ENCODE data around the gene NUCB1.
A peak's percentile ranks its signal among the peaks of the same experiment; 100 is the strongest.
"Not testable (repeated sequence)": the region's sequence is repeated elsewhere in the genome, so short reads cannot be mapped to it uniquely, and the experiment has no call there.

Gene NUCB1

DNA sequence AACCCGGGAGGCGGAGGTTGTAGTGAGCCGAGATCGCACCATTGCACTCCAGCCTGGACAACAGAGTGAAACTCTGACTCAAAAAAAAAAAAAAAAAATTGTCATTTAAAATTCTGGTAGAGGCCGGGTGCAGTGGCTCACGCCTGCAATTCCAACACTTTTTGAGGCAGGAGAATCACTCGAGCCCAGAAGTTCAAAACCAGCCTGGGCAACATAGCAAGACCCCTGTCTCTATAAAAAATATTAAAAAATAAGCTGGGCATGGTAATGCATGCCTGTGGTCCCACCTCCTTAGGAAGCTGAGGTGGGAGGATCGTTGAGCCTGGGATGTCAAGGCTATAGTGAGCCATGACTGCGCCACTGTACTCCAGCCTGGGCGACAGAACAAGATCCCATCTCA lies 6.2 kb downstream of the NUCB1 start:
- no peak for DNase-seq

GRCh38 chr19:48907671-48908070 lies 7.6 kb downstream of the NUCB1 start:
- no peak for DNase-seq

DNA sequence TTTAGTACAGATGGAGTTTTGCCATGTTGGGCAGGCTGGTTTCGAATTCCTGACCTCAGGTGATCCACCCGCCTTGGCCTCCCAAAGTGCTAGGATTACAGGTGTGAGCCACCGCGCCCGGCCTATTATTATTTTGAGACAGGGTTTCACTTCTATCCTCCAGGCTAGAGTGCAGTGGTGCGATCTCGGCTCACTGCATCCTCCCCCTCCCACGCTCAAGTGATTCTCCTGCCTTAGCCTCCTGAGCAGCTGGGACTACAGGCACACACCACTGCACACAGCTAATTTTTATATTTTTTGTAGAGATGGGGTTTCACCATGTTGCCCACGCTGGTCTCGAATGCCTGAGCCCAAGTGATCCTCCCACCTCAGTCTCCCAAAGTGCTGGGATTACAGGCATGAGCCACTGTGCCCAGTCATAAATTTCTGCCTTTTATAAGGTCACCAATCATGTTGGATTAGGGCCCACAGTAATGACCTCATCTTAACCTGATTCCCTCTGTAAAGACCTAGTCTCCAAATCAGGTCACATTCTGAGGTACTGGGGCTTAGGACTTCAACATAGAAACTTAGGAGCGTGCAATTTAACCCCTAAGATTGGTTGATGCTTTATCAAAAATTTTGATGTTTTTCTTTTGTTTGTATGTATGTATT lies 9.4 kb downstream of the NUCB1 start:
- DNase-seq, result not testable (repeated sequence)

GRCh38 chr19:48910803-48911202 lies 10.7 kb downstream of the NUCB1 start:
- DNase-seq, result no peak

- no peak for DNase-seq
These were observed 13.2 kb downstream of the NUCB1 start for GRCh38 chr19:48913114-48913889.

- no peak for DNase-seq
These were observed 14.1 kb downstream of the NUCB1 start for GRCh38 chr19:48914181-48914580.

DNA sequence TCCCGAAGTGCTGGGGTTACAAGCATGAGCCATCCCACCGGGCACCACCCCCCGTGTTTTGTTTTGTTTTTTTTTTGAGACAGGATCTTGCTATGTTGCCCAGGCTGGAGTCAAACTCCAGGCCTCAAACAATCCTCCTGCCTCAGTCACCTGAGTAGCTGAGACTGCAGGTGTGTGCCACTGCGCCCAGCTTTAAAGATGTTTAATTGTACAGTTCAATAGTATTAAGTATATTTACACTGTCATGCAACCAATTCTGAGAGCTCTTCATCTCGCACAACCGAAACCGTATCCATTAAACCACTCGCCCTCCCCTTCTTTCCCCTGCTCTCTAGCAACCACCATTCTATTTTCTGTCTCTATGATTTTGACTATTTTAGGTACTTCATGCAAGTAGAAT lies 15.6 kb downstream of the NUCB1 start:
- peak; percentile 47 for DNase-seq

- no peak for DNase-seq
These were observed 18.0 kb downstream of the NUCB1 start for GRCh38 chr19:48918071-48918470.

- DNase-seq, result no peak
These were observed 18.7 kb downstream of the NUCB1 start for GRCh38 chr19:48918801-48919247.

GRCh38 chr19:48919271-48919670 lies 19.2 kb downstream of the NUCB1 start:
- DNase-seq, result not testable (repeated sequence)

- DNase-seq, result no peak
These were observed 20.8 kb downstream of the NUCB1 start for GRCh38 chr19:48920949-48921348.

DNA sequence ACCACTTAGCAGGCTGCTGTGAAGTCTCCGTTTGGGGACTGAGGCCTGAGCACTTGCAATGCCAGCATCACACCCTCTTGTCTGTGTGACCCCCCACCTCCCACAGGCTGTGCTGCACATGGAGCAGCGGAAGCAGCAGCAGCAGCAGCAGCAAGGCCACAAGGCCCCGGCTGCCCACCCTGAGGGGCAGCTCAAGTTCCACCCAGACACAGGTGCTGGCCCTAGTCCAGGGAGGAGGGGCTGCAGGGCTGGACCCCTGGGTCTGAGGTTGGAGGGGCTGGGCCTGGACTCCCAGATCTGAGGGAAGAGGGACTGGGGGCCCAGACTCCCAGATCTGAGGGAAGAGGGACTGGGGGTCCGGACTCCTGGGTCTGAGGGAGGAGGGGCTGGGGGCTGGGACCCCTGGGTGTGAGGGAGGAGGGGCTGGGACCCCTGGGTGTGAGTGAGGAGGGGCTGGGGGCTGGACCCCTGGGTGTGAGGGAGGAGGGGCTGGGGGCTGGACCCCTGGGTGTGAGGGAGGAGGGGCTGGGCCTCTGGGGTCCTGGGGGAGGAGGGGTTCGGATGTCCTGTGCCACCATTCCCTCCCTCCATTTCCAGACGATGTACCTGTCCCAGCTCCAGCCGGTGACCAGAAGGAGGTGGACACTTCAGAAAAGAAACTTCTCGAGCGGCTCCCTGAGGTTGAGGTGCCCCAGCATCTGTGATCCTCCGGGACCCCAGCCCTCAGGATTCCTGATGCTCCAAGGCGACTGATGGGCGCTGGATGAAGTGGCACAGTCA lies 21.8 kb downstream of the NUCB1 start:
- no peak for DNase-seq

- DNase-seq, result no peak
These were observed 22.7 kb downstream of the NUCB1 start for GRCh38 chr19:48922548-48923490.

DNA sequence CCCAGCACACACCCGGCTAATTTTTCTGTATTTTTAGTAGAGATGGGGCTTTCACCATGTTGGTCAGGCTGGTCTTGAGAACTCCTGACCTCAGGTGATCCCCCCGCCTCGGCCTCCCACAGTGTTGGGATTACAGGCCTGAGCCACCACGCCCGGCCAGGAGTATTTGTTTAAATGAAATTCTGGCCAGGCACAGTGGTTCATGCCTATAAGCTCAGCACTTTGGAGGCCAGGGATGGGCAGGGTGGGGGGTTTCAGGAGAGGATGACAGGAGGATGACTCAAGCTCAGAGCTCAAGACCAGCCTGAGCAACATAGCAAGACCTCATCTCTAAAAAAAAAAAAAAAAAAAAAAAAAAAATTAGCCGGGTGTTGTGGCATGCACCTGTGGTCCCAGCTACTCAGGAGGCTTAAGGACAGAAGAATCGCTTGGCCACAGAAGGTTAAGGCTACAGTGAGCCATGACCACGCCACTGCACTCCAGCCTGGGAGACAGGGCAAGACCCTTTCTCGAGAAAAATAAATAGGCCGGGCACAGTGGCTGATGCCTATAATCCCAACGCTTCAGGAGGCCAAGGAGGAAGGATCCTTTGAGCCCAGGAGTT lies 25.2 kb downstream of the NUCB1 start:
- no peak for DNase-seq

DNA sequence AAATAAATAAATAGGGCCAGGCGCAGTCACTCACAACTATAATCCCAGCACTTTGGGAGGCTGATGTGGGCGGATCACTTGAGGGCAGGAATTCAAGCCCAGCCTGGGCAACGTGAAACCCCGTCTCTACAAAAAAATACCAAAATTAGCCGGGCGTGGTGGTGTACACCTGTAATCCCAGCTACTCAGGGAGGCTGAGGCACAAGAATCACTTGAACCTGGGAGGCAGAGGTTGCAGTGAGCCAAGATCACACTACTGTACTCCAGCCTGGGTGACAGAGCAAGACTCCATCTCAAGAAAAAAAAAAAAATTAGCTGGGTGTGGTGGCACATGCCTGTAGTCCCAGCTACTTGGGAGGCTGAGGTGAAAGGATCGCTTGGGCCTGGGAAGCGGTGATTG lies 25.8 kb downstream of the NUCB1 start:
- not testable (repeated sequence) for DNase-seq

DNA sequence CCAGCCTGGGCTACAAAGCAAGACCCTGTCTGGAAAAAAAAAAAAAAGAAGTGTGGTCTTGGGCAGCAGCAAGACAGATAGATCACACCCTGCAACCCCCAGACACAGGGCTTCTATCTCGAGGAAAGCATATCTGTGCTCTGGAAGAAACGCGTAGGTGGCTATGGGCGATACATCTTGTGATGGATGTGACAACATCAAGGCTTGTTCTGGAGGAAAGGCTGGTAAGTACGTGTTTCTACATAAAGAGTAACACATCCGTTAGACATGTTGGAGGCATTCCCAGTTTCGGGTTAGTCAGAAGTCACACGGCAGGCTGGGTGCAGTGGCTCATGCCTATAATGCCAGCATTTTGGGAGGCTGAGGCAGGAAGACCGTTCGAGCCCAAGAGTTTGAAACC lies 26.8 kb downstream of the NUCB1 start:
- no peak for DNase-seq

GRCh38 chr19:48927692-48928091 lies 27.6 kb downstream of the NUCB1 start:
- not testable (repeated sequence) for DNase-seq

GRCh38 chr19:48928164-48929025 lies 28.3 kb downstream of the NUCB1 start:
- DNase-seq, result no peak

GRCh38 chr19:48933382-48933932 lies 33.3 kb downstream of the NUCB1 start, which contains the start of gene DHDH:
Gene DHDH, plus strand, starts transcription at chr19:48933699. Its CDS starts 23 bp downstream, at chr19:48933722.
- DNase-seq, result peak; percentile 96

GRCh38 chr19:48934837-48935236 lies 34.7 kb downstream of the NUCB1 start:
- no peak for DNase-seq

GRCh38 chr19:48935864-48936263 lies 35.8 kb downstream of the NUCB1 start:
- DNase-seq, result no peak

Measured in NCI-H510A (cell line).